ENCODE results near the gene NOTCH1.

NOTCH1 gene

DNA sequence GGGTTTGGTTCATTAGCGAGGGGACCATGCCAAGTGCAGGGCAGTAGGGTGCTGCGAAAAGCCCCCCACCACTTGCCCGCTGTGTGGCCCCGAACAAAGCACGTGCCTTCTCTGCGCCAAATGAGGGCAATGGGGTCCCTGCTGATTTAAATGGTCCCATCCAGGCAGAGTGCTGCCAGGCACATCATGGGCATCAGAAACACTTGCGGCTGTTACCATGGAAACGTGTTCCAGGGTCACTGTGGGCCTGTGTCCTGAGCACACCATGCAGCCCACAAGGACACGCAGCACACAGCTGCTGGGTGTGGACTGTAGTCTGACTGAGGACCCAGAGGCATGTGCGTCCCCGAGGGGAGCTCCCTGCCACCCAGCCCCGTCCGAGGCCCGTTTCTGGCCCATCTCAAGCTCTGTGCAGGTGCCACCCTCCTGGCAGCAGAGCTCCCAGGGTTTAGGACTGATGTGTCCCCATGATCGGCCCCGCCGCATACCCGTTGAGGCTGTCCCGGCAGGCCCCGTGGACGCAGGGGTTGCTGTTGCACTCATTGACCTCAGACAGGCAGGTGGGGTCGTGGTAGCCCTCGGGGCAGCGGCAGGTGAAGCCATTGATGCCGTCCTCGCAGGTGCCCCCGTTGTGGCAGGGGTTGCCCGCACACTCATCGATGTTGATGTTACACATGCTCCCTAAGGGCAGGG is 31.7 kb downstream of the NOTCH1 start:
- DNase-seq: no peak

DNA sequence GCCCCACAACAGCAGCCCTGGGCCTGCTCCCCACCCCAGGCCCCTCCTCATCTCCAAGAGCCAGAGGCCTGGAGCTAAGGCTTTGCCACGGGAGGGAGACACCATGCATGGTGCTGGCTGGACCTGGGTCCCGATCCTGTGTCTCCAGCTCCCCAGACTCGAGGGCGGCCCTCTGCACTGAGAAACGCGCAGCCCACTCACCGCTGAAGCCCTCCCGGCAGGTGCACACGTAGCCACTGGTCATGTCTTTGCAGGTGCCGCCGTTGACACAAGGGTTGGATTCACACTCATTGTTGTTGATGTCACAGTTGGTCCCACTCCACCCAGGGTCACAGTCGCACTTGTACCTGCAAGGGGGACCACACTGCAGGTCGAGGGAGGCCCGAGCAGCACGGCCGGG is 32.7 kb downstream of the NOTCH1 start:
- DNase-seq: no peak

DNA sequence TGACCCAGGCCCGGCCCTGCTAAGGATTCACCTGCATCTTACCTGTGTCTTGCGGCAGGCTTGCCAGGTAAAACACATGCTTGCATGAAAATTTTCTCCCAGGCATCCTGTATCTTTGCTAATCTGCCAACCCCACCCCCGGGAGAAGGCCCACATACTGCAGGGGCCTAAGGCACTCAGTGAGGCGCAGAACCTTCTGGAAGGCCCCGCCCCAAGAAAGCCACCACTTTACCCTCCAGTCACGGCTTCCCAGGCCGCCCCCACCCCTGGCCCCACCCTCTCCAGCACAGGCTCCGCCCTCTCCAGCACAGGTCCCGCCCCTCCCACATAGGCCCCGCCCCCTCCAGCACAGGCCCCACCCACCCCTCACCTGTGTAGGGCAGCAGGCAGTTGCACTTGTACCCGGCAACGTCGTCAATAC is 33.2 kb downstream of the NOTCH1 start:
- DNase-seq: no peak

DNA sequence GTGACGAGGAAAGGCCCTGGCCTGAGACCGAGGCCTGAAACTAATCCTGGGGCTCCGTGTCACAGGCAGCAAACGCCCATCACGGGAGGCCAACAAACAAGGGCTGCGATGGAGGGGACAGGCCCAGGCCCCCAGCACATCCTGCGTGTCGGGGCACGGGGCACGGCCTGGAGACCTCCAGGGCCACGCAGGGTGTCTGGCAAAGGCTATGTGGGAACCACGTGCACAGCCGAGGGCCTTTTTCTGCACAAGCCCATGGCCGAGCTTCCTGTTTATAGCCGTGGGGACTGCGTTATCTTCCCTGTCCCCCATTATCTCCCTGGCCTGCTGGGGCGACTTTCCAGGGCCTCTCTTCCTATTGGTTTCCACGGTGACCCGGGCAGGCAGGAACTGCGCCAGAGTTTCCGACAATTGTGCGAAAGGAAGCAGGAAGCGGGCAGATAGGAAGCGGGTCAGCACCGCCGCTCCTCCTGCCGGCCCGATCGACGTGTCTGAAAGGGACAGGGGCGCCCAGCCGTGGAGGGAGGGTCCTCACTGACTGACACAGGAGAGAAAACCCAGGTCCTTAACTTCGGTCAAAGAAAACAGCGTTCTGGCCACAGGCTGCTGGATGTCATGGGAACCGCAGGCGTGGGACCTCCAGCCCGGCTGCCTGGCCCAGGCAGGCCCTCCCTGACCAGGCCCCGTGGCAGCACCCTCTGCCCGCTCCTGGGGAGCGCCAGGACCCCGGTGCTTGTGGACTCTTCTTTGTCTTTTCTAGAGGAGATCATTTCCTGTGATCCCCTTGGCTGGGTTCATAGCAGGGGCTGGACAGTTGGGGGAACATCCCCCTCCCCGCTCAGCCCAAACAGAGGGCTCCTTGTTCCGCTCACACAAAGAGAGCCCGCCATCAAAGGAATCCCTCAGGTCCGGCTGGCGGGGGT is 33.9 kb downstream of the NOTCH1 start:
- peak; percentile 72 for DNase-seq

DNA sequence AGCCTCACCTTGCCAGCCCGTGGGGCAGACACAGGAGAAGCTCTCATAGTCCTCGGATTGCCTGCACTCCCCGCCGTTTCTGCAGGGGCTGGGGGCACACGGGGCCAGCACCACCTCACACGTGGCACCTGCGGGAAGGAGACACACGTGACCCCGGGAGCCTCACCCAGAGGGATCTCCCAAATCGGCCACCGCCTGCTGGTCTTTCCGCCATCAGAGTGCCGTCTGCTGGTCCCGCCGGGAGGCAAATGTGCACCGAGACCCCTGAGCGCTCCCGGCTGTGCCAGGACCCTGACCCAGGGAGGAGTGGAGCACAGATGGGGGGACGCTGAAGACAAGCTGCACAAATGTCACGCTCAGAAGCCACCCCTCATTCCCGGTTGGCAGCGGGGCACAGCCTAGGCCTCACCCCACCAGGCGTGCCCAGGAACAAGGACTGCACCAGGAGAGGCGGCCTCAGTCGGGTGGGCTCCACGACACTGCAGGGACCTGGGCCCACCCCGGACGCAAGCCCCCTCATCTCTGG is 34.6 kb downstream of the NOTCH1 start:
- no peak for DNase-seq

DNA sequence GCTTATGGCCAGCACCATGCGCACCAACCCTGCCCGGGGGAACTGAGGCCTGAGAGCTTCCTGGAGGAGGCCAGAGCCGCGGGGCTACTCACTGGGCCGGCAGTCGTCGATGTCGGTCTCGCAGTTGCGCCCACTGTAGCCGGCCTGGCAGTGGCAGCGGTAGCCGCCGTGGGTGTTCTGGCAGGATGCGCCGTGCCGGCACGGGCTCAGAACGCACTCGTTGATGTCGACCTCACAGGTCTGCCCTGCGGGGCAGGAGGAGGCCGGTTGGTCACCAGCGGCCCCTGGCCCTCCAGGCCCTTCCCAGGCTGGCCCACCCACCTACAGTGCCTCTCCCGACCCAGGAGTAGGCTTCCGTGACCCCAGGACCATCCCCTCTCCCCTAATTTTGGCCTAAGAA is 35.3 kb downstream of the NOTCH1 start:
- DNase-seq: no peak

DNA sequence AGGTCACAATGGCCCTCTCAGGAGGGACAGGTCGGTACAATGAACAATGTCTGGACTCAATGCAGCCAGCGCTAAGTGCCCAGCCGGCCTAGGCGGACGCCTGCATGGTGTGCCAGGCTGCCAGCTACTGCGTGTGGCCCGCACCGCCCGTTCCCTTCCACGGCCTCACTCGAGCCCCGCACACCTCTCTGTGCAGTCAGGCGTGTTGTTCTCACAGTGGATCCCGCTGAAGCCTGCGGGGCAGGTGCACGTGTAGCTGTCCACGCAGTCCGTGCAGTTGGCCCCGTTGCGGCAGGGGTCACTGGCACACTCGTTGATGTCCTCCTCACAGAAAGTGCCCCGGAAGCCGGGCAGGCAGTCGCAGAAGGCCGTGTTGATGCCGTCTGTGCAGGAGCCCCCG is 36.3 kb downstream of the NOTCH1 start:
- DNase-seq: no peak

DNA sequence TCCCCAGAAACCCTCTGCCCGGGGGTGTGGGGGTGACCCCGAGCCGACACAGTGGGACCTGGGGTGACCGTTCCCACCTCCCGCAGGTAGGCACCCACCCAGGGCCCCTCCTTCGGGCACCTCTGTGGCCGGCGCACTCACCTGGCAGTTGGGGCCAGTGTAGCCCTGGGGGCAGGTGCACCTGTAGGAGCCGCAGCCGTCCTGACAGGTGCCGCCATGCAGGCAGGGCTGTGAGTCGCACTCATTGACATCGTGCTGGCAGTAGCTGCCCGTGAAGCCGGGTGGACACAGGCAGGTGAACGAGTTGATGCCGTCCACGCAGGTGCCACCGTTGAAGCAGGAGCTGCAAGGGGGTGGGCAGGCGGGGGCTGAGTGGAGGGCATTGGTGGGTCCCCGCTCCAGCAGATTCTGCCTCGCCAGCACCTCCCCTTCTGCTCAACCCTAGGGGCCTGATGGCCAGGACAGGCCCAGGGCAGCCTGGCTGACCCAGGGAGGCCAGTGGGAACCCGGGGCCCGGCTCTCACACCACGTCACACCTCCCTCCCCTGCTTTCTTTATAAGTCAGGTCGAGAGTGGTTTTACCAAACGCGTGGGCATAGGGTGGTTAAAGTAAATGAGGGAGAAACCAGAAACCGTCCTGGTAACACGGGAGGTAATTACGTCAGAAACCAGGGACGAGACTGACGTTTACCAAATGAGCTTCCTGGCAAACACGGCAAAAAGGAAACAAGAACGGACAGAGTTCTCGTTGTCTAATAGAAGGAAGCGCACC is 36.9 kb downstream of the NOTCH1 start:
- DNase-seq: no peak

DNA sequence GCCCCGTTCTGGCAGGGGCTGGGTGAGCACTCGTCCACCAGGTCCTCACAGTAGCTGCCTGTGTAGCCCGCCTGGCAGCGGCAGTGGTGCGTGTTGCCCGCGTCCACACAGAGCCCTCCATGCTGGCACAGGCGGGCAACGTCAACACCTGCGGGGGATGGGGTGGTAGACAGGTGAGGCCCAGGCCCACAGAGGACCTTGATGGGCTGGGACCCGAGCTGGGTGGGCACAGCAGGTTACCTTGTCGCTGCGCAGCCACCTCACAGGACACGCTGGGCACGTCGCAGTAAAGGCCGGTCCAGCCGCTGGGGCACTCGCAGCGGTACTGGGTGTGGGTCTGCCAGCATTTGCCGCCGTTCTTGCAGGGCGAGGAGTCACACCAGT is 37.9 kb downstream of the NOTCH1 start:
- DNase-seq: no peak

DNA sequence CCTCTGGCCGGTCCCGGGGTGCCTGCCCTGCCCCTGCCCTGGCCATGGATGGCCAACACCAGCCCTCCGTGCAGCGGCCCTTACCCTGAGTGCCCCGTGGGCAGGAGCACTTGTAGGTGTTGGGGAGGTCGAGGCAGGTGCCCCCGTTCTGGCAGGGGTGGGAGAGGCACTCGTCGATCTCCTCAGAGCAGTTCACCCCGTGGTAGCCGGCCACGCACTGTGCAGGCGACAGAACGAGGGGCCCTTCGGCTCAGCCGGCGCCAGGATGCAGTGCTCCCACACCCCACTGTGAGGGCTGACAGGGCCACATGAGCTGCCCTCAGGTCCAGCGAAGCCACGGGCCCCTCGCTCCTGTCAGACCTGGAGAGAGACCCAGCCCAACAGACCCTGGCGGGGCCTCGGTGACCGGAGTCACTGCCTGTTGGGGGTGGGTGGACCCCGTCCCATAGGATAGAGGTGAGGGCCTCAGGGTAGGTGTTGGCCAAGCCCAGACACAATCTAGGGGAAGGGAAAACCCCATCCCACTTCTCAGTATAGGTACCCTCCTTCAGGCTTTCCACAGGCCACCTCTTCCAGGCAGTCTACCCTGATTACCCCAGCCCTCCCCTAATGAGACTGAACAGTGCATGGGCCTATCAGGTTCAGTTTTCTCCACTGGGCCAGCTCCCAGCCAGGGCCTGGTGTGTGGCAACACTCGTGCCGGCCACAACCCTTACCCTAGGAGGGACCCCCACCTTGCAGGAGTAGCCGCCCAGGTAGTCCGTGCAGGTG is 38.4 kb downstream of the NOTCH1 start:
- DNase-seq: no peak

DNA sequence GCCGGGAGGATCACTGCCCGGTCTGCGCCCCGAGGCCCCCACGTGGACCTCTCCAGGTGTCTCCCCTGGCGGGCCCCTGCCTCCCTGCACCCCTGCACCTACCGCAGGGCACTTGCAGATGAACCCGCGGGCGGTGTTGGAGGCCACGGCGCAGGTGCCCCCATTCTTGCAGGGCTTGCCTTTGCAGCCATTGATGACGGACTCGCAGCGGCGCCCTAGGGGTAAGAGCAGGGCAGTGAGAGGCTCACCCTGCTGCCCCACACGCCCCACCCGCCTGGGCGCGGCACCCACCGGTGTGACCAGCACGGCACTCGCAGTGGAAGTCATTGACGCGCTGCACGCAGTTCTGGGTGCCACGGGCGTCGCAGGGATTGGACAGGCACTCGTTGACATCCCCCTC is 39.4 kb downstream of the NOTCH1 start:
- DNase-seq: no peak

DNA sequence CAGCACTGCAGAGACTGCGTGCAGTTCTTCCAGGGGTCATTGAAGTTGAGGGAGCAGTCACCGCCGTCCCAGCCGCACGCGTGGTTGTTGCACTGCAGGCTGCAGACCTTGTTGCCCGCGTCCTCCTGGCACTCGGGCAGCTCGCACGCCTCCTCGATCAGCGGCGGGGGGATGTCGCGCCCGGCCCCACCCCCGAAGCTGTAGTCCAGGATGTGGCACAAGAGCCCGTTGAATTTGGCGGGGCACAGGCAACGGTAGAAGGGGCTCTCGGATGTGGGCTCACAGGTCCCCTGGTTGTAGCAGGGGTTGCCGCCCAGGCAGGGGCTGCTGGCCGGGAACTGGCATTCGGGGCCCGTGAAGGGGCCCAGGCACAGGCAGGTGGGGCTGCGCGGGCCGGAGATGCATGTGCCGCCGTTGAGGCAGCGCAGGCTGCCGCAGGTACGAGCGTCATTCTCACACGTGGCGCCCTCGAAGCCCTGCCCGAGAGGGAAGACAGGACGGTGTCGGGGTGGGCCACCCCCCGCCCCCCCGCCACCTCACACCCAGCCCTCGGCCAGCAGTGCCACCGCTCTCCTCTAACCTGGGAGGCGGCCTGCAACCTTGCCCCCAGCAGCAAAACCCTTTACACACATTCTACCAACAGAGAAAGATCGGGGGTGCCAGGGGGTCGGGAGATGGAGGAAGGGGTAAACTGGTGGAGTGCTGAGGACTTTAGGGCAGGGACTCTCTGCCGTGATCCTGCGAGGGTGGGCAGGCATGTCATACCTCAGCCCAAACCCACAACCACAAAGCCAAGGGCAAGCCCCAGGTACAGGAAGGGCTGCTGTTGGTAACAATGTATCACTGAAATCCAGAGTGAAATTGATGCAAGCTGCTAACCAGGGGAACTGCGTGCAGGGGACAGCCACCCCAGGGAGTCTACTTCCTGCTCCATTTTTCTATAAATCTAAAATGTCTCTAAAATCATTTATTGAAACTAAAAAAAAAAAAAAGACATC is 40.1 kb downstream of the NOTCH1 start:
- no peak for DNase-seq

DNA sequence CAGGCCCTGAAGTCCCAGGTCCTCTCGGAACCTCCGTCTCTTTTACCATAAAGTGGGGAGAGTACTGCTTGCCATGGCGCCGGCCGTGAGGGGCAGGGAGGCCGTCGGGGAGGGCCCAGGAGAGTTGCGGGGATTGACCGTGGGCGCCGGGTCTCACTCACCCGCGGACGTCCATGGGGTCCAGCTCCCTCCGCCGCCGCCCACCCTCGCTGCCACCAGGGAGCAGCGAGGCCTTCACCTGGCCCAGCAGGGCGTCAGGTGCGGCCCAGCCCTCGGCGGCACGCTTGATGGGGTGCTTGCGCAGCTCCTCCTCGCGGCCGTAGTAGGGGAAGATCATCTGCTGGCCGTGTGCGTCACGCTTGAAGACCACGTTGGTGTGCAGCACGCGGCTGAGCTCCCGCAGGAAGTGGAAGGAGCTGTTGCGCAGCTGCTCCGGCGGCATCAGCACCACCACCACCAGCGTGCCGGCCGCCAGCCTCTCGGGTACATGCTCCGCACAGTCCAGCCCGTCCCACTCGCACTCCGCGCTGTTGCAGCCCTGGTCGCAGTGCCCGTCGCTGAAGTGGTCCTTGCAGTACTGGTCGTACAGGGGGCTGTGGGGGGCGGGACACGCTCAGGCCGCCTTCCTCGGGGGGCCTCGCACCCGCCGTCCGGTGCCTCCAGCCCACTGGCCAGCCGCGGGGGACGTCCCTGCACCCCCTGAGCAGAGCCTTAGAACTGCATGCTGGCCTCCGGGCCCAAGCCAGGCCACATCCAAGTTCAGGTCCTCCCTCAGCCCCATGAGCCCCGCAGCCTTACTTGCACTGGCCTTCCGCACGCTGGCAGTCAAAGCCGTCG is 41.1 kb downstream of the NOTCH1 start:
- DNase-seq: no peak

DNA sequence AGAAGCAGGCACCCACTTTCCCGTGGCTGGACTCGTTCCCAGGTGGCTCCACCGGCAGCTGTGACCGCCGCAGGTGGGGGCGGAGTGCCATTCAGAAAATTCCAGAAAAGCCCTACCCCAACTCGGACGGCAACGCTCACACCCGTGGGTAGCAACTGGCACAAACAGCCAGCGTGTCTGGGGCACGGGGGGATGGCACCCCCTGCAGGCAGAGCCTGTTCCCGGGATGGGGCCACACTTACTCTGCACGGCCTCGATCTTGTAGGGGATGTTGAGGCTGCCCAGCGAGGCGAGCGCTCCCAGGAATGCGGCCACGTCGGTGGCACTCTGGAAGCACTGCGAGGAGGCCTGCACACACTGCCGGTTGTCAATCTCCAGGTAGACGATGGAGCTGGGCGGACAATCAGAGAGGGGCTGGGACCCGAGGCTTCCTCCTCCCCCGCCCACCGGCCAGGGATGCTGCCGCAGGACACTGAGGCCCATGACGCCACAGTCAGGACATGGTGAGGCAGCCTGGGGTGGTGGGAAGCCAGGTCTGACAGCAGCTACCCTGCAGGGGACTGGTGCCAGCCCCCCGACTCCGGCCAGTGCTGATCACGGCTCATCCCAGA is 42.8 kb downstream of the NOTCH1 start:
- no peak for DNase-seq

DNA sequence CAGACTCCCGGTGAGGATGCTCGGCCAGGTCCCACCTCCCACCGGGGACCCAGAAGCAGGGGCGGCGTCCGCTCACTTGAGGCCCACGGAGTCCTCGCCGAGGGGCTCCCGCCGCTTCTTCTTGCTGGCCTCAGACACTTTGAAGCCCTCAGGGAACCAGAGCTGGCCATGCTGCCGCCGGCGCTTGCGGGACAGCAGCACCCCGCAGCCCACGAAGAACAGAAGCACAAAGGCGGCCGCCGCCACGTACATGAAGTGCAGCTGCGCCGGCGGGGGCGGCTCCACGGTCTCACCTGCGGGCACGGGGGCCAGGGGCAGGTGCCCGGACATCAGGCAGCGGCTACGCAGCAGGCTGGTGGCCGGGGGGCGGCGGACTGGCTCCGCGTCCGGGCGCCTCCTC is 43.7 kb downstream of the NOTCH1 start:
- DNase-seq: no peak

DNA sequence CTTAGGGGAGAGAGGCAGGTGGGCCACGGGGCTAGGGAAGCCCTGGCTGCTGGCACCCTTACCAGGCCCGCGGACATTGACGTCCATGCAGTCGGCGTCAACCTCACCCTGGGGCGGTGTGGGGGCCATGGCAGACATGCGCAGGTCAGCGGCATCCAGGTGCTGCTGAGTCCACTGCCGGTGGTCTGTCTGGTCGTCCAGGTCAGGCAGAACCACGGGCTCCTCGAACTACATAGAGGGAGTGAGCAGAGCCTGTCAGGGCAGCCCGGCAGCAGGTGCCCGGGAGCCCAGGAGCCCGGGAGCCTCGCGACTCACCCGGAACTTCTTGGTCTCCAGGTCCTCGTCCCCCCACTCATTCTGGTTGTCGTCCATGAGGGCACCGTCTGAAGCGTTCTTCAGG is 44.2 kb downstream of the NOTCH1 start:
- DNase-seq: no peak

DNA sequence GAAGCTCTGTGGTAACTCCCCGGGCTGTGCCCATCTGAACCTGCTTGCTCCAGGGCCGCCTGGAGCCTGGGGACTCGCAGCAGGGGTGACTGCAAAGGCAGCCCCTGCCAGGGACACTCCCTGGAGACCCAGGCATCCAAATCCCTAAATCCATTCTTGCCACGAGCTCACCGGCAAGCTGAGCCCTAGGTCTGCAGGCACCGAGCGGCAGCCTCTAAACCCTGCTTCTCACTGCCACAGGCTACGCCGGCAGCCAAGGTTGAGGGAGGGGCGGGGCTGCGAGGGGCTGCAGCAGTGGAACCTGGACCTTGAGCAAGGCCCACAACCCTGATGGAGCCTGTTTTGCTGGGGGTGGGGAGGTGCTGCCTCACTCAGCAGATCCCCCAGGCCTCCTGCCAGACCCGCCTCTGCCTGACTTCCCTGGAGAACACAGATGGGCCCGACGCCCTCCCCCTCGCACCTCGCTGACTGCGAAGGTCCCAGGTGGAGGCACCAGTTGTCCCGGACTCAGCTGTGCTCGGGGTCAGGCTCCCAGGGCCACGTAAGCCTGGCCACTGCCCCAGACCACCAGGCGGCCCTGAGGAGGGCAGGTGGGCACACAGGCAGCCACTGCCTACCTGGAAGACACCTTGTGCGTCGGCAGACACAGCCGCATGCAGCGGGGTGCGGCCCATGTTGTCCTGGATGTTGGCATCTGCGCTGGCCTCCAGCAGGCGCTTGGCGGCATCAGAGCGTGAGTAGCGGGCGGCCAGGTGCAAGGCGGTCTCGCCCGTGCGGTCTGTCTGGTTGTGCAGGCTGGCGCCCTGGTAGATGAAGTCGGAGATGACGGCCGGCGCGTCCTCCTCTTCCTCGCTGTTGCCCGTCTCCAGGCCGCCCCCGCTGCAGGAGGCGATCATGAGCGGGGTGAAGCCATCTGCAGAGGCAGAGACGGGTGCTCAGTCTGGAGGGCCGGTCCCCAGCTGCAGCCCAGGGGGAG is 45.6 kb downstream of the NOTCH1 start:
- DNase-seq: no peak

Data from femur (tissue), 1 donor.